ENCODE results near the gene USP25.

Gene USP25

GRCh38 chr21:15753741-15754140 lies 24.0 kb downstream of the USP25 start:
- DNase-seq (ENCODE audit: low read depth), result no peak
- TF ChIP-seq CTCF (IDR thresholded peaks at IDR 0.05; ENCODE audit: low read depth, low read length) (no peak), MYC (IDR thresholded peaks at IDR 0.05; ENCODE audit: low read depth, low read length) (no peak), MAX (IDR thresholded peaks at IDR 0.05; ENCODE audit: low read depth, low read length) (no peak), POLR2A (IDR thresholded peaks at IDR 0.05; ENCODE audit: extremely low read depth, insufficient read length) (no peak)
- H3K4me3 ChIP-seq (ENCODE audit: low read depth, low read length), result no peak overlapping the region

- H3K4me3 ChIP-seq (ENCODE audit: low read depth, low read length), result no peak overlapping the region
- no peak for DNase-seq (ENCODE audit: low read depth)
- TF ChIP-seq POLR2A (IDR thresholded peaks at IDR 0.05; ENCODE audit: extremely low read depth, insufficient read length) (no peak), MYC (IDR thresholded peaks at IDR 0.05; ENCODE audit: low read depth, low read length) (no peak)
Measured at GRCh38 chr21:15754640-15755039, 24.9 kb downstream of the USP25 start.

GRCh38 chr21:15755125-15755524 lies 25.3 kb downstream of the USP25 start:
- TF ChIP-seq CTCF (IDR thresholded peaks at IDR 0.05; ENCODE audit: low read depth, low read length) (no peak), POLR2A (IDR thresholded peaks at IDR 0.05; ENCODE audit: extremely low read depth, insufficient read length) (no peak), MAX (IDR thresholded peaks at IDR 0.05; ENCODE audit: low read depth, low read length) (no peak), MYC (IDR thresholded peaks at IDR 0.05; ENCODE audit: low read depth, low read length) (no peak)
- no peak overlapping the region for H3K4me3 ChIP-seq (ENCODE audit: low read depth, low read length)
- DNase-seq (ENCODE audit: low read depth), result no peak

GRCh38 chr21:15759469-15759868 lies 29.7 kb downstream of the USP25 start:
- no peak overlapping the region for H3K4me3 ChIP-seq (ENCODE audit: low read depth, low read length)
- no peak for TF ChIP-seq MYC (IDR thresholded peaks at IDR 0.05; ENCODE audit: low read depth, low read length)
- no peak for TF ChIP-seq MAX (IDR thresholded peaks at IDR 0.05; ENCODE audit: low read depth, low read length)
- no peak for TF ChIP-seq CTCF (IDR thresholded peaks at IDR 0.05; ENCODE audit: low read depth, low read length)
- TF ChIP-seq POLR2A (IDR thresholded peaks at IDR 0.05; ENCODE audit: extremely low read depth, insufficient read length), result no peak
- DNase-seq (ENCODE audit: low read depth), result no peak

GRCh38 chr21:15761507-15762100 lies 31.8 kb downstream of the USP25 start:
- no peak for DNase-seq (ENCODE audit: low read depth)
- TF ChIP-seq MYC (IDR thresholded peaks at IDR 0.05; ENCODE audit: low read depth, low read length) (no peak), CTCF (IDR thresholded peaks at IDR 0.05; ENCODE audit: low read depth, low read length) (no peak)
- H3K4me3 ChIP-seq (ENCODE audit: low read depth, low read length), result no peak overlapping the region

GRCh38 chr21:15763359-15763758 lies 33.6 kb downstream of the USP25 start:
- TF ChIP-seq CTCF (IDR thresholded peaks at IDR 0.05; ENCODE audit: low read depth, low read length) (no peak), MYC (IDR thresholded peaks at IDR 0.05; ENCODE audit: low read depth, low read length) (no peak), MAX (IDR thresholded peaks at IDR 0.05; ENCODE audit: low read depth, low read length) (no peak), POLR2A (IDR thresholded peaks at IDR 0.05; ENCODE audit: extremely low read depth, insufficient read length) (no peak)
- no peak overlapping the region for H3K4me3 ChIP-seq (ENCODE audit: low read depth, low read length)
- no peak for DNase-seq (ENCODE audit: low read depth)
